ENCODE data around the gene FAM169A. TPM values are rescaled to one million over a fixed set of nuclear protein-coding genes. Genes with fewer than 3 reads are reported as not detected.

Gene FAM169A
- total RNA-seq, 1 donor from 2014 or later: 5.9 TPM

GRCh38 chr5:74787424-74787823 is 78.8 kb downstream of the FAM169A start:
- H3K9me3 Mint-ChIP-seq (ENCODE audit: low read depth): peaks cover 6% of the 10 kb centered on the region
- peaks cover 18% of the 10 kb centered on the region for H3K36me3 Mint-ChIP-seq (ENCODE audit: low read depth)
- TF ChIP-seq, protein P1, sequence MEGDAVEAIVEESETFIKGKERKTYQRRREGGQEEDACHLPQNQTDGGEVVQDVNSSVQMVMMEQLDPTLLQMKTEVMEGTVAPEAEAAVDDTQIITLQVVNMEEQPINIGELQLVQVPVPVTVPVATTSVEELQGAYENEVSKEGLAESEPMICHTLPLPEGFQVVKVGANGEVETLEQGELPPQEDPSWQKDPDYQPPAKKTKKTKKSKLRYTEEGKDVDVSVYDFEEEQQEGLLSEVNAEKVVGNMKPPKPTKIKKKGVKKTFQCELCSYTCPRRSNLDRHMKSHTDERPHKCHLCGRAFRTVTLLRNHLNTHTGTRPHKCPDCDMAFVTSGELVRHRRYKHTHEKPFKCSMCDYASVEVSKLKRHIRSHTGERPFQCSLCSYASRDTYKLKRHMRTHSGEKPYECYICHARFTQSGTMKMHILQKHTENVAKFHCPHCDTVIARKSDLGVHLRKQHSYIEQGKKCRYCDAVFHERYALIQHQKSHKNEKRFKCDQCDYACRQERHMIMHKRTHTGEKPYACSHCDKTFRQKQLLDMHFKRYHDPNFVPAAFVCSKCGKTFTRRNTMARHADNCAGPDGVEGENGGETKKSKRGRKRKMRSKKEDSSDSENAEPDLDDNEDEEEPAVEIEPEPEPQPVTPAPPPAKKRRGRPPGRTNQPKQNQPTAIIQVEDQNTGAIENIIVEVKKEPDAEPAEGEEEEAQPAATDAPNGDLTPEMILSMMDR (IDR thresholded peaks at IDR 0.05): no peak
- H3K4me3 Mint-ChIP-seq (ENCODE audit: unreplicated experiment): no peak overlapping the region
- DNase-seq (ENCODE audit: low spot score): no peak
- no peaks in the 10 kb centered on the region for H3K4me1 Mint-ChIP-seq (ENCODE audit: low read depth)
- no peaks in the 10 kb centered on the region for H3K27me3 Mint-ChIP-seq (ENCODE audit: low read depth)
- H3K27ac Mint-ChIP-seq (ENCODE audit: unreplicated experiment): no peak overlapping the region

GRCh38 chr5:74786851-74787250 is 79.3 kb downstream of the FAM169A start:
- Mint-ChIP-seq H3K4me3 (ENCODE audit: unreplicated experiment) (no peak overlapping the region), H3K27ac (ENCODE audit: unreplicated experiment) (no peak overlapping the region), H3K27me3 (ENCODE audit: low read depth) (no peaks in the 10 kb centered on the region), H3K4me1 (ENCODE audit: low read depth) (no peaks in the 10 kb centered on the region), H3K9me3 (ENCODE audit: low read depth) (peaks cover 6% of the 10 kb centered on the region), H3K36me3 (ENCODE audit: low read depth) (peaks cover 15% of the 10 kb centered on the region)
- no peak for DNase-seq (ENCODE audit: low spot score)
- TF ChIP-seq, protein P1 (IDR thresholded peaks at IDR 0.05): no peak

GRCh38 chr5:74778609-74779008 is 87.6 kb downstream of the FAM169A start:
- no peak for DNase-seq (ENCODE audit: low spot score)
- TF ChIP-seq, protein P1 (IDR thresholded peaks at IDR 0.05): no peak
- Mint-ChIP-seq H3K4me3 (ENCODE audit: unreplicated experiment) (no peak overlapping the region), H3K27ac (ENCODE audit: unreplicated experiment) (no peak overlapping the region), H3K36me3 (ENCODE audit: low read depth) (peaks cover 10% of the 10 kb centered on the region), H3K4me1 (ENCODE audit: low read depth) (no peaks in the 10 kb centered on the region), H3K27me3 (ENCODE audit: low read depth) (no peaks in the 10 kb centered on the region), H3K9me3 (ENCODE audit: low read depth) (no peaks in the 10 kb centered on the region)

DNA sequence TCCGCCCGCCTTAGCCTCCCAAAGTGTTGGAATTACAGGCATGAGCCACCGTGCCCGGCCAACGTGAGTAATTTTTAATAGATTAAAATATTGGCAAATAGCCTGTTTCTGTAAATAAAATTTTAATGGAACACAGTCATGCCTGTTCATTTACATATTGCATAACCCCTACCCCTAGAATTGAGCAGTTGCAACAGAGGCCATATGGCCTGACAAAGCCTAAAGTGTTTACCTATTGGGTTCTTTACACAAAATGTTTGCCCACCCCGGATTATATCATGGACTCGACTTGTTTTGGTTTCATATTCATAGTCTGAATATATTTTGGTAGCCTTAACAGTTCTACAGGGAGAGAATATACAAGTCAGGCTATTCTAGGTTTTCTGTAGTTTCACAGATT is 93.8 kb downstream of the FAM169A start:
- no peaks in the 10 kb centered on the region for H3K27me3 Mint-ChIP-seq (ENCODE audit: low read depth)
- H3K9me3 Mint-ChIP-seq (ENCODE audit: low read depth): no peaks in the 10 kb centered on the region
- H3K4me1 Mint-ChIP-seq (ENCODE audit: low read depth): peaks cover 12% of the 10 kb centered on the region
- TF ChIP-seq, protein P1 (IDR thresholded peaks at IDR 0.05): no peak
- no peak overlapping the region for H3K4me3 Mint-ChIP-seq (ENCODE audit: unreplicated experiment)
- peaks cover 26% of the 10 kb centered on the region for H3K36me3 Mint-ChIP-seq (ENCODE audit: low read depth)
- no peak overlapping the region for H3K27ac Mint-ChIP-seq (ENCODE audit: unreplicated experiment)
- DNase-seq (ENCODE audit: low spot score): no peak

GRCh38 chr5:74767579-74767913 is 98.6 kb downstream of the FAM169A start:
- H3K9me3 Mint-ChIP-seq (ENCODE audit: low read depth): no peaks in the 10 kb centered on the region
- peaks cover 36% of the 10 kb centered on the region for H3K4me1 Mint-ChIP-seq (ENCODE audit: low read depth)
- DNase-seq (ENCODE audit: low spot score): no peak
- H3K27ac Mint-ChIP-seq (ENCODE audit: unreplicated experiment): peak overlapping the region; percentile 97
- TF ChIP-seq, protein P1 (IDR thresholded peaks at IDR 0.05): no peak
- peaks cover 13% of the 10 kb centered on the region for H3K36me3 Mint-ChIP-seq (ENCODE audit: low read depth)
- H3K4me3 Mint-ChIP-seq (ENCODE audit: unreplicated experiment): peak overlapping the region; percentile 99
- no peaks in the 10 kb centered on the region for H3K27me3 Mint-ChIP-seq (ENCODE audit: low read depth)

Measured in chondrocyte (in vitro differentiated cells).